ENCODE results near the gene UBE2H. TPM values are rescaled to one million over a fixed set of nuclear protein-coding genes. Genes with fewer than 3 reads are reported as not detected.
"Not testable (repeated sequence)": the region's sequence is repeated elsewhere in the genome, so short reads cannot be mapped to it uniquely, and the experiment has no call there.

Gene UBE2H
- total RNA-seq, 1 donor from 2014 or later, result 114 TPM

DNA sequence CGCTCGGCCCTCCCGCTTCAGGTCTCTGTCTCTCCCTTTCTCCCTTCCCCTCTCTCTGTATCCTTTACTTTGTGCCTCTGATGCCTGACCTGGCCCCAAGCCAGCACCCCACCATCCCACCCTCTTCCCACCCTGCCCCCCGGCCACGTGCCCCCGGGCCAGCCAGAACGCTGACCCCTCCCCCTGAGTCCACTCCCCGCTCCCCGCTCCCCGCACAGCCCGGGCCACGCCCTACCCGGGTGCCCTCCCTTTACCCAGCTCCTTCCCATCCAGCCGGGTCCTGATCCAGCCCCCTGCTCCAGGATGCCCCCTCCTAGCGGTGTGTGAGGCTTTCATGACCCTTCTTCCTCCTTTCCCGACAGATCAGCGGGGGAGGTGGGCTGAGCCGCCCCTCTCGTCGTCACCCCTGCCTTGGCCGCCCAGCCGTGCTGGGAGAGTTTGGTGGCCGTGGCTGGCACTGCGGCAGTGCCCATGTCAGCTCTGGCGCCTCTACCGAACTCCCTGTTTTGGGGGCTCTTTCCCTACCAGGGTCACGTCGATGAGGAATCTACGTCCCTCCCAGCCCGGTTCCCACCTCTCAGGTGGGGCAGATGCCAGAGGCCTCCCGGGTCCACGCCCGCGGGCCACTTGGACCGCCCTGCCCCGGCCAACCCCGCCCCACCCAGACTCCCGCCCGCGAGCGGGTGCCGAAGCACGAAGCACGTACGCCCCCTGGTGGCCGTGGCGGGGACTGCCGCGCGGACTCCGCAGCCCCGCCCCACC, 127.4 kb downstream of the UBE2H start:
- H3K27ac ChIP-seq, result no peak overlapping the region
- peak overlapping the region; percentile 91 for H3K4me3 Mint-ChIP-seq
- no peak overlapping the region for H3K27ac Mint-ChIP-seq

DNA sequence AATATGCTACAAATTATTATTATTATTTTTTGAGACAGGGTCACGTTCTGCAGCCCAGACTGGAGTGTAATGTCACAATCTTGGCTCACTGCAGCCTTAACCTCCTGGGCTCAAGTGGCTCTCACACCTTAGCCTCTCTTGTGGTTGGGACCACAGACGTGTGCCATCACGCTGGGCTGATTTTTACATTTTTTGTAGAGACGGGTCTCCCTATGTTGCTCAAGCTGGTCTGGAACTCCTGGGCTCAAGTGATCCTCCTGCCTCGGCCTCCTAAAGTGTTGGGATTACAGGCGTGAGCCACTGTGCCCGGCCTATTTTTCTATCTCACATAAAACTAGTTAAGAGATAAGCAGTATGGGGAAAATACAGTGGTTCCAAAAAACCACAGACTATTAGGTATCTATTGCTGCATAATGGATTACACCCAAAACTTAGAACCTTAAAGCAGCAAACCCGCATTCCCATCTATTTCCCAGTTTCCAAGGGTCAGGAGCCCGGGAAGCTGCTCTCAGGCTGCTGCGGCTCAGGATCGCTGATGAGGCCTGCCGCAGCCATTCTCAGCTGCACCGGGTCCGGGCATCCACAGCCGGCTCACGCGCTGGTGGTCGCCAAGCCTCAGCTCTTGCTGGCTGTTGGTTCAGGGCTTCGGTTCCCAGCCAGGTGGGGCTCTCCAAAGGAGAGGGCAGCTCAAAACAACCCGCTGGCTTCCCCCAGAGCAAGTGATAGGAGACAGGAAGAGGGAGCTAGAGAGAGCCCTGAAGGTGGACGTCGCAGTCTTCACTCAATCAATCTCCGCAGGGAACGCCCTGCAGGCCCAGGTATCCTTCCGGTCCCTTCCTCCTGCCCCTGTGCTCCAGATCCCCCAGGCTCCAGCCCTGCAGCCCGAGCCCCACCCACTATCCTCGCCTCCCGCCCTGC, 128.2 kb downstream of the UBE2H start:
- H3K9me3 Mint-ChIP-seq, result no peaks in the 10 kb centered on the region
- no peaks in the 10 kb centered on the region for H3K9me3 ChIP-seq (ENCODE audit: low read depth)
- no peaks in the 10 kb centered on the region for H3K36me3 Mint-ChIP-seq
- H4K20me1 ChIP-seq (ENCODE audit: low read depth), result no peaks in the 10 kb centered on the region
- H3K4me3 ChIP-seq, result peak overlapping the region; percentile 61
- H3K27me3 Mint-ChIP-seq (ENCODE audit: insufficient read depth, low read depth), result peaks cover 19% of the 10 kb centered on the region
- H3K36me3 ChIP-seq, result no peaks in the 10 kb centered on the region
- H3K27ac Mint-ChIP-seq, result no peak overlapping the region
- no peak overlapping the region for H3K9ac ChIP-seq
- H3F3A ChIP-seq (ENCODE audit: low read depth), result peaks cover 23% of the 10 kb centered on the region
- H3K27ac ChIP-seq, result no peak overlapping the region
- H3K79me2 ChIP-seq (ENCODE audit: low read depth), result no peaks in the 10 kb centered on the region
- peak overlapping the region; percentile 66 for H2AFZ ChIP-seq (replicated peaks)
- peaks cover 14% of the 10 kb centered on the region for H3K4me1 Mint-ChIP-seq
- H3K4me3 Mint-ChIP-seq, result peak overlapping the region; percentile 91
- DNase-seq (ENCODE audit: low spot score), result peak; percentile 90
- no peaks in the 10 kb centered on the region for H3K27me3 ChIP-seq
- H3K4me1 ChIP-seq, result peaks cover 13% of the 10 kb centered on the region
- TF ChIP-seq EZH2phosphoT487 (IDR thresholded peaks at IDR 0.05), result no peak
- TF ChIP-seq, protein P1, sequence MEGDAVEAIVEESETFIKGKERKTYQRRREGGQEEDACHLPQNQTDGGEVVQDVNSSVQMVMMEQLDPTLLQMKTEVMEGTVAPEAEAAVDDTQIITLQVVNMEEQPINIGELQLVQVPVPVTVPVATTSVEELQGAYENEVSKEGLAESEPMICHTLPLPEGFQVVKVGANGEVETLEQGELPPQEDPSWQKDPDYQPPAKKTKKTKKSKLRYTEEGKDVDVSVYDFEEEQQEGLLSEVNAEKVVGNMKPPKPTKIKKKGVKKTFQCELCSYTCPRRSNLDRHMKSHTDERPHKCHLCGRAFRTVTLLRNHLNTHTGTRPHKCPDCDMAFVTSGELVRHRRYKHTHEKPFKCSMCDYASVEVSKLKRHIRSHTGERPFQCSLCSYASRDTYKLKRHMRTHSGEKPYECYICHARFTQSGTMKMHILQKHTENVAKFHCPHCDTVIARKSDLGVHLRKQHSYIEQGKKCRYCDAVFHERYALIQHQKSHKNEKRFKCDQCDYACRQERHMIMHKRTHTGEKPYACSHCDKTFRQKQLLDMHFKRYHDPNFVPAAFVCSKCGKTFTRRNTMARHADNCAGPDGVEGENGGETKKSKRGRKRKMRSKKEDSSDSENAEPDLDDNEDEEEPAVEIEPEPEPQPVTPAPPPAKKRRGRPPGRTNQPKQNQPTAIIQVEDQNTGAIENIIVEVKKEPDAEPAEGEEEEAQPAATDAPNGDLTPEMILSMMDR (IDR thresholded peaks at IDR 0.05), result peak; percentile 45
- H3K4me2 ChIP-seq, result peak overlapping the region; percentile 76

More for the DNA sequence above, 127.4 kb downstream of the UBE2H start:
- Histone ChIP-seq H3K4me1 (peaks cover 19% of the 10 kb centered on the region), H4K20me1 (ENCODE audit: low read depth) (peaks cover 3% of the 10 kb centered on the region), H2AFZ (replicated peaks) (peak overlapping the region; percentile 66), H3K4me3 (peak overlapping the region; percentile 61), H3K4me2 (peak overlapping the region; percentile 76), H3K27me3 (no peaks in the 10 kb centered on the region), H3K9me3 (ENCODE audit: low read depth) (no peaks in the 10 kb centered on the region), H3K79me2 (ENCODE audit: low read depth) (no peaks in the 10 kb centered on the region), H3F3A (ENCODE audit: low read depth) (peaks cover 27% of the 10 kb centered on the region), H3K9ac (no peak overlapping the region), H3K36me3 (no peaks in the 10 kb centered on the region)
- H3K9me3 Mint-ChIP-seq, result no peaks in the 10 kb centered on the region
- H3K27me3 Mint-ChIP-seq (ENCODE audit: insufficient read depth, low read depth), result peaks cover 17% of the 10 kb centered on the region
- no peaks in the 10 kb centered on the region for H3K36me3 Mint-ChIP-seq
- TF ChIP-seq EZH2phosphoT487 (IDR thresholded peaks at IDR 0.05), result no peak
- TF ChIP-seq EZH2 (IDR thresholded peaks at IDR 0.05), result no peak
- TF ChIP-seq, protein P1 (IDR thresholded peaks at IDR 0.05), result peak; percentile 81
- peaks cover 22% of the 10 kb centered on the region for H3K4me1 Mint-ChIP-seq
- DNase-seq (ENCODE audit: low spot score), result peak; percentile 91

DNA sequence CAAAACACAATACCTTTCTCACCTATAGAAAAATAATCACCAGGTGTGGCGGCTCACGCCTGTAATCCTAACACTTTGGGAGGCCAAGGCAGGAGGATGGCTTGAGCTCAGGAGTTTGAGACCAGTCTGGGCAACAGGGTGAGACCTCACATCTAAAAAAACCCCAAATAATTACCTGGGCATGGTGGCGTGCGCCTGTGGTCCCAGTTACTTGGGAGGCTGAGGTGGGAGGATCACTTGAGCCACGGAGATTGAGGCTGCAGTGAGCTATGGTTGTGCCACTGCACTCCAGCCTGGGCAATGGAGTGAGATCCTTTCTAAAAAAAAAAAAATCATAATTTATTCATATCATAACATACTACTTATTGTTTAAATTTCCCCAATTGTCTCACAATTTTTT, 129.6 kb downstream of the UBE2H start:
- not testable (repeated sequence) for H3K4me3 ChIP-seq; H3K36me3 Mint-ChIP-seq; H3K9me3 ChIP-seq (ENCODE audit: low read depth); H2AFZ ChIP-seq (replicated peaks); H3K4me1 Mint-ChIP-seq; H3K27ac Mint-ChIP-seq; H3K36me3 ChIP-seq; H3K9me3 Mint-ChIP-seq; H3K79me2 ChIP-seq (ENCODE audit: low read depth); H3K27me3 ChIP-seq; H3K4me1 ChIP-seq; H3K27ac ChIP-seq; H3K9ac ChIP-seq; H4K20me1 ChIP-seq (ENCODE audit: low read depth); DNase-seq (ENCODE audit: low spot score); H3K4me3 Mint-ChIP-seq; H3K4me2 ChIP-seq
- H3F3A ChIP-seq (ENCODE audit: low read depth), result peaks cover 23% of the 10 kb centered on the region
- H3K27me3 Mint-ChIP-seq (ENCODE audit: insufficient read depth, low read depth), result peaks cover 17% of the 10 kb centered on the region

Measured in neural progenitor cell (in vitro differentiated cells).